DMS153 treated with DMSO at 0.1 percent for 48 hours (cell line): Measurements from ENCODE around the gene UNC119.
A peak's percentile ranks its signal among the peaks of the same experiment; 100 is the strongest.

Experiments used
- DNase-seq: peaks from one replicate; lab custom pipeline; 2025; ENCODE audit not compliant: unreplicated experiment; lab: John Stamatoyannopoulos, UW

The UNC119 gene

GRCh38 chr17:28573521-28573920 is 21.1 kb upstream of the UNC119 start:
- no peak for DNase-seq

DNA sequence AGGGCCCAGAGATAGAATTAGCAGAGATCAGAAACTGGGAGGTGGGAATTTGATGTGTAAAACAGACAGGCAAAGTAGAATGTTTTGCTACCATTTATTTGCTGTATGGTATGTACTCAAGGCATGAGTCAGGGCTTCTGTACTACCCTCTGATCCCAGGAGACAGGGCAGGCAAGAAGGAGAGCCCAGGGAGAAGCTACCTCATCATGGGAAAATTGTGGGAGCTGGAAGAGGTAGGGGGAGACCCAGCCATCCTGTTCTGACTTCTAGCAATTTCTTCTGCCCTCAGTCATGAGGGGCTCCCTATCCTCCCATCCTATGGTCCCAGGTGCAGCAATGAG is 20.6 kb upstream of the UNC119 start:
- DNase-seq = no peak

- no peak for DNase-seq
Measured at GRCh38 chr17:28572259-28573039, 20.0 kb upstream of the UNC119 start.

- DNase-seq = peak; percentile 82
Measured at GRCh38 chr17:28571361-28572122, 19.1 kb upstream of the UNC119 start, which contains the start of gene PIGS. Gene PIGS (minus strand): TSS chr17:28571524. CDS start chr17:28571496, 28 bp downstream.

- DNase-seq = no peak
Measured at GRCh38 chr17:28570716-28571360, 18.4 kb upstream of the UNC119 start.

DNA sequence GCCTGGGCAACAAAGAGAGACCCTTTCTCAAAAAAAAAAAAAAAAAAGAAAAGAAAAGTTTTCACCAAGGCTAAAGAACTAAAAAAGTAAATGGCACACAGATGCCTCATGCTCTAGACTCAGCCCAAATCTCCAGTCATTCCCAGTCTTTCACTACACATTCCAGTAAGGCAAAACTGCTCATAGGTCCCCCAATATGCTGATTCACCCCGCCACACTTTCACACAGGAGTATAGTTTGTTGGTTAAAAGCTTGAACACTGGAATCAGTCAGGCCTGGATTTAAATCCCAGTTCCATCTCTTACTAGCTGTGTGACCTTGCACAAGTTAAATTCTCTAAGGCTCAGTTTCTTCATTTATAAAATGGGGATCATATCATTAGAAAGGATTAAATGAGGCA is 17.0 kb upstream of the UNC119 start:
- no peak for DNase-seq

GRCh38 chr17:28567604-28568003 is 15.2 kb upstream of the UNC119 start:
- DNase-seq = no peak

DNA sequence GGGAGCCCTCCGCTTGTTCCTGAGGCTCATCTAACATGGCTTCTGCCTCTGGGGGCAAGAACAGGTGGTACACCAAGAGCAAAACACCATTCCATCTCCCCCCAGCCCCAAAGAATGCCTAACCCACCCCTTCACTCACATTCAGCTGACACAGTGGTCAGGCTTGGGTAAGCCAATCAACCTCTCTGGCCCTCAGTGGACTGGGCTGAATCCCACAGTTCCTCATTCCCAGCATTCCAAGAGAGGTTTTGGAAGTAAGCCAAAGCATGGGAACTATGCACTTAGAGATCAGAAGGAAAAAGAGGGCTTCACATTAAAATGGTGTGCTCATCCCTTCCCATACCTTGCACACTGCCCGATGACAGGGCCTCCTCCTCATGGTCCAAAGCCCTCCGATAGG is 11.1 kb upstream of the UNC119 start:
- no peak for DNase-seq

GRCh38 chr17:28555022-28555421 is 2.6 kb upstream of the UNC119 start:
- DNase-seq = no peak

DNA sequence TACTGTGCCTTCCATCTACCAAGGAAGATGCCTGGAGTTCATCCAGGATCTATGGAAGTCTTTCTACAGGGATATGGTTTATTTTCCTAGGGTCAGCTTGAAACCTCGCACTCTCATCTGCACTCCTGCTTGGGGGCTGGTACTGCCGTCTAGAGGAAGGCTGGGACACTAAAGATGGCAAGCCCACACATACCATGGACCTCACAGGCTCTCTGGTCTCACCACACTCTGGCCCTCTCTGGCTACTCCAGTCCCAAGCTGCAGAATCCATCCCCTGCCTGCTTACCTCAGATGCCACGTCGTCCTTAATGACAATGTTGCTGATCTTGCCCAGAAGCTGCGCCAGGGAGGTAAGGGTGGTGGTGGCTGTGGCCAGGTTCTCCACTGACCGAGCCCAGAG is 2.1 kb upstream of the UNC119 start:
- no peak for DNase-seq

- no peak for DNase-seq
Measured at GRCh38 chr17:28553000-28553505, 629 bp upstream of the UNC119 start.

DNA sequence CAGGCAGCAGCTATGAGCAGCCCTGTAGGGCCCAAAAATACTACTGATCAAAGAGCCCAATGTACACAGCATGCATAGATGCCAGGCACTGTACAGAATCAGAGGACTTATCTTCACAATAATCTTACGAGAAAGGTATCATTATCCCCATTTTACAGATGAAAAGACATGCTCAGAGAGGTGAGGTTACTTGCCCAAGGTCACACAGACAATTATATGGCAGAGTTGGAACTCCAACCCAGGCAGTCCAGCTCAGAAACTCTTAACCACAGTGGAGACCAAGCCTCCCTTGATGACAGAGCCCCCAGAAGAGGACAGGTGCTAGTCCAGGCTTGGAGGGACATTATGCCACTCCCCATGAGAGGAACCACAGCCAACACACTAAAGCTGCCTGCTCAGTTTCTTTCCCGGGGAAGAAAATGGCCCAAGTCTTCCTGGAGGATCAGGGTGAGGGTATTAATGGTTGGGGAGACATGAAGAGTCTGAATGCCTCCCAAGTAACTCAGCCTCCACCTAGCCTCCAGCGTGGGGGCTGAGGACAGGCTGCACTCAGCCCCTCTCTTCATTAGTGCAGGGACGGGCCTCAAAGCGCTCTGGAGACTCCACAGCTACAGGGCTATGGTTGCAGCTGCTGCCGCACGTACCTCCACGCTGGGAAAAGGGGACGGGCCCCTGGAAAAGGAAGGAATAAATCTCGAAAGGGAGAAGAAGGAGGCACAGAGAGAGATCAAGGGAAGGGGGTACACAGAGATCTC is 826 bp downstream of the UNC119 start:
- no peak for DNase-seq

DNA sequence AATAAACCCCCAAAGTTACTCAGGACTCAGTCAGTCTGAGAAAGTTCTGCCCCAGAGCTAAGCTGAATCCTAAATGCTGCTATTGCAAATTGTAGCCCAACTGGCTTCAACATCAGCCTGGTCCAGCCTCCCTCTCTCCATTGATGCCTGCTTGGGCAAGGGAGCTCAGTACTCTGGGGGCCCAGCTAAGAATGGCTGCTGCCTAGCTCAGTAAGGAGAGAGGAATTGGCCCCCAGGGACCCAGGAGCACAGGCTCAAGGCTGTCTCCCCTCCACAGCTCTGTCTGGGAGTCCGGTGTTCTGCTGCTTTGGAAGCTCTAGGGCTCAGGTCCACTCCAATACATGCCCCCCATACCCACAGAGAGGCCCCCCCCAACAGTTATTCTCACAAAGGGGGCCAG is 1.6 kb downstream of the UNC119 start:
- no peak for DNase-seq

DNA sequence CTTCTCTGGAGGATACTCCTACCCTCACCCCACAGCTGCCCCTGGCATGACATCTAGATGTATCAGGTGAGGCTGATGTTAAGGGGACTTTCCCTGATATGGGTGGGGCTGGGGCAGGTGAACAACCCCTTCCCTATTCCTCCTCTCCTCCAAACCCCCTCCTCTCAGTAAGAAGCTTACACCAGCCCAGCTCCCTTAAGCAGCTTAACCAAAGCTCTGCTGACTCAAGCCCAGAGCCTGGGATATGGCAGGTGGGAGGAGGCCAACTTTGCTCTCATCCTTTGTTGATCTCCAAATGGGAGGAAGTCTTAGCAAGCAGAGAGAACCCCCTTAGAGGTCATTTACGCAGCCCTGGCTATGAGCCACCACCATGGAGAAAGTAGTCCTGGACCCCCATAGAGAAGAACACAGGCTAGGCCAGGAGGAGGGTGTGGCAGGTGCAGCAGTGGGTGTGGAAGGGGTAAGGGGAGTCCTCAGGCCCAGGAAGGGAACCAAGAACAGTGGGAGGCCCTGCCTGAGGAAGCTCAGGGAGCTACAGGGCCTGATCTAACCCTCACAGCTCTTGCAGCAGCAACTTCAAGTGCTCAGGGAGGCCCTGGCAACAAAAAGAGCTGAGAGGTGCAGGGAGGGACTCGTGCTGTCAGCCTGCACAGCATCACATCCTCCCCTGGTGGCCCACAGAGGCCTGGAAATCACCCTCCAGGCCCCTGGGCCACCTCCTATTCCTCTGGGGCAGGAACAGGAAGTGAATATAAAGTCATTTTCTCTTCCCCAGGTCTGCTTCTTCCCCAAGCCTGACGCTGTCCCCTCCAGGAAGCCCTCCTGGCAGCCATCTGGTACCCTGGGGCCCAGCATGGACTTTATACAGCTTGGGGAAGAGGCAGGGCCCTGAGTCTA is 2.9 kb downstream of the UNC119 start:
- no peak for DNase-seq

DNA sequence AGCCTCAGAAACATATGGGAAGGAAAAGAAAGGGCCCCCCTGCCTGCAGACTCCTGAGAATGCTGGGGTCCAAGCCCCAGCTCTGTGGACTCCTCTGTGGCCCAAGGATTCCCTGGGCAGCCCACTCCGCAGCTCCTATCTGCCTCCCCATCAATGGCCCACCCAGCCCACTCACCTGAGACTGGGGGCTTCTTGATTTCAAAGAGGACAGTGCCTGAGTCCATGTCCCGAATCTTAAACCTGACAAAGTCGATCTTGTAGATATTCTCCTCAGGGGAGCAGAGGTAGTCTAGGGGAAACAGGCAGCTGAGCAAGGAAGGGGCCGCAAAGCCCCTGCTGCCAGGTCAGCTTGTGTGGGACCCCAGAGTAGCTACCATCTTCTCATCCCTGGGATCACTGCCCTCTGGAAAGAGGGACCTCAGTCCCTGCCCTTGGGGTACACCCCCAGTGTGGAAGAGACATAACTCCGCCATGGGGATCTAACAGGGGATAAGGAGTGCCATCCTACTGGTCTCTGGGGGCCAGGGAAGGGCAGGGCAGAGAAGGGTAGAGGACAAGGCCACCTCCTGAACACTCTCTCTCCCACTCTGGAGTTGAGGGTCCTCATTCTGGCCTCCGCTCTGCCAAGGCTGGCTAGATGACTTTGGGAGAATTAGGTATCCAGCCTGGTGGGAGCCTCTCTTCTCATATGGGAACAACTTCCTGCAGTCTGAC is 3.9 kb downstream of the UNC119 start:
- no peak for DNase-seq

GRCh38 chr17:28547623-28548416 is 4.6 kb downstream of the UNC119 start:
- DNase-seq = peak; percentile 38

GRCh38 chr17:28547096-28547622 is 5.3 kb downstream of the UNC119 start:
- DNase-seq = no peak

GRCh38 chr17:28545787-28546415 is 6.5 kb downstream of the UNC119 start:
- DNase-seq = no peak
